AG20443 (cell line): ENCODE data around the gene IL1RL1.
A peak's percentile ranks its signal among the peaks of the same experiment; 100 is the strongest.
"Not testable (repeated sequence)": the region's sequence is repeated elsewhere in the genome, so short reads cannot be mapped to it uniquely, and the experiment has no call there.

Experiments used
- DNase-seq: peaks from one replicate; pipeline ENCODE4 v3.0.0; 2012; ENCODE audit warnings: low spot score, mixed read lengths

IL1RL1 gene

GRCh38 chr2:102291319-102292075 lies 19.9 kb upstream of the IL1RL1 start:
- DNase-seq, result no peak

GRCh38 chr2:102294802-102295489 lies 16.4 kb upstream of the IL1RL1 start:
- no peak for DNase-seq

GRCh38 chr2:102295566-102295965 lies 15.8 kb upstream of the IL1RL1 start:
- no peak for DNase-seq

GRCh38 chr2:102296449-102296848 lies 14.9 kb upstream of the IL1RL1 start:
- DNase-seq, result no peak

GRCh38 chr2:102297891-102298290 lies 13.5 kb upstream of the IL1RL1 start:
- no peak for DNase-seq

- no peak for DNase-seq
Observed at GRCh38 chr2:102301867-102302362, 9.4 kb upstream of the IL1RL1 start.

GRCh38 chr2:102302458-102302857 lies 8.9 kb upstream of the IL1RL1 start:
- DNase-seq, result no peak

- DNase-seq, result no peak
Observed at GRCh38 chr2:102303589-102303988, 7.8 kb upstream of the IL1RL1 start.

- no peak for DNase-seq
Observed at GRCh38 chr2:102304268-102304667, 7.1 kb upstream of the IL1RL1 start.

- DNase-seq, result no peak
Observed at GRCh38 chr2:102304711-102305611, 6.4 kb upstream of the IL1RL1 start.

GRCh38 chr2:102306125-102306524 lies 5.2 kb upstream of the IL1RL1 start:
- no peak for DNase-seq

- peak; percentile 33 for DNase-seq
Observed at GRCh38 chr2:102313025-102313424, 1.7 kb downstream of the IL1RL1 start.

GRCh38 chr2:102313471-102313870 lies 2.1 kb downstream of the IL1RL1 start:
- no peak for DNase-seq

GRCh38 chr2:102313950-102314349 lies 2.6 kb downstream of the IL1RL1 start:
- peak; percentile 29 for DNase-seq

- DNase-seq, result no peak
Observed at GRCh38 chr2:102315921-102316320, 4.6 kb downstream of the IL1RL1 start.

- DNase-seq, result no peak
Observed at GRCh38 chr2:102317715-102318114, 6.4 kb downstream of the IL1RL1 start.

GRCh38 chr2:102318437-102318836 lies 7.1 kb downstream of the IL1RL1 start:
- no peak for DNase-seq

GRCh38 chr2:102321941-102322719 lies 10.8 kb downstream of the IL1RL1 start:
- DNase-seq, result no peak

- not testable (repeated sequence) for DNase-seq
Observed at GRCh38 chr2:102324914-102325313, 13.6 kb downstream of the IL1RL1 start.

GRCh38 chr2:102331311-102331980 lies 20.1 kb downstream of the IL1RL1 start:
- DNase-seq, result no peak

- no peak for DNase-seq
Observed at GRCh38 chr2:102334486-102334885, 23.1 kb downstream of the IL1RL1 start.
